HL-60 (cell line): ENCODE measurements around the gene IGFALS.

ENCODE experiments used
- DNase-seq, 2 experiments: peaks; one replicate each; pipeline ENCODE4 v3.0.0-alpha.2; 2010 to 2020; ENCODE audit warnings: low read depth in 1 of 2, low spot score in 1 of 2
- H3K27ac ChIP-seq: fragments of 250-450 bp; sonication (Bioruptor Pico); replicated peaks from 2 replicates; pipeline ENCODE4 v1.5.1; 2020; ENCODE audit warnings: mild to moderate bottlenecking, moderate library complexity
- H3K27me3 ChIP-seq: fragments of 250-450 bp; sonication (Bioruptor Pico); 2 replicates; pipeline ENCODE4 v1.5.1; 2021; ENCODE audit warnings: mild to moderate bottlenecking, moderate library complexity; ENCODE audit not compliant: insufficient read depth, poor library complexity, severe bottlenecking
- H3K4me3 ChIP-seq: replicated peaks from 2 replicates; pipeline ENCODE4 v1.5.1; 2011; ENCODE audit warnings: mild to moderate bottlenecking, control low read depth, low read length; ENCODE audit not compliant: insufficient read depth
- CTCF ChIP-seq: IDR thresholded peaks from one replicate; pipeline ENCODE4 v1.5.1; 2011; ENCODE audit warnings: low read length, control low read depth, inconsistent platforms; ENCODE audit not compliant: insufficient read depth
- GABPA ChIP-seq: IDR thresholded peaks from 2 replicates; pipeline ENCODE4 v1.6.1; 2012; ENCODE audit warnings: low read depth
- POLR2AphosphoS5 ChIP-seq: IDR thresholded peaks from 2 replicates; pipeline ENCODE4 v1.6.1; 2012; ENCODE audit warnings: low read depth
- REST ChIP-seq: IDR thresholded peaks from 2 replicates; pipeline ENCODE4 v1.6.1; 2012; ENCODE audit warnings: low read depth; ENCODE audit not compliant: insufficient replicate concordance
- SPI1 ChIP-seq: IDR thresholded peaks from 2 replicates; pipeline ENCODE4 v1.6.1; 2012; ENCODE audit warnings: low read depth, mild to moderate bottlenecking, borderline replicate concordance

Gene IGFALS

GRCh38 chr16:1794908-1795666 lies 1.6 kb upstream of the IGFALS start:
- Histone ChIP-seq H3K27me3 (no peaks in the 10 kb centered on the region), H3K4me3 (no peak overlapping the region), H3K27ac (no peak overlapping the region)
- no peak for DNase-seq
- TF ChIP-seq CTCF (no peak), GABPA (no peak), POLR2AphosphoS5 (no peak), SPI1 (no peak), REST (no peak)

DNA sequence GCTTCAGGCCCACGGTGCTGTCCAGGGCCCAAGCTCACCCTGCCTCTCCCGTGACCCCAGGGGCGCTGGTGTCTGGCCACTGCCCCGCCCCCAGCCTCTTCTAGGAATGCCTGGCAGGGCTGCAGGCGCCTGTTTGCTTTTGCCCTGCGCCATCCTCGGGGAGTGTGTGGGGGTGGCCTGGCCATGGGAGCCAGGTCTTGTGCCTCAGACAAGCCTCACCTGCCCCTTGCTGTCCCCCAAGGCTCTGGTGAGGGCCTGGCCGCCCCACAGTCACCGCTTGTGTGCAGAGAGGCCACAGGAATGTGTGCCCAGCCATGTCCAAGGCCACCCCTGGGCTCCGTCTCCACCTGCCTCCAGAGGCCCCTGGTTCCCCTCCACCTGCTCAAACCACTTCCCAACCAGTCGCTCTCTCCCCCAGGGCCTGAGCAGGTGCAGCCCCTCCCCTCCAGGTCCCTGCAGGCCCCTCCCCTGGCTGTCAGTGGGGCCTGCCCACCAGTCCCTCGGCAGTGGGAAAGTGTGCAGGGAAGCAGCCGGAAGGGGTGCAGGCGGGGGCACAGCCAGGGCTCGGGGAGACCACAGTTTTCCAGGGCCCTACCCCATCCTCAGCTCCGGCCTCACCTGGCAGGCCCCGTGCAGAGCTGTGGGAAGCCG lies 841 bp upstream of the IGFALS start:
- DNase-seq, result no peak
- no peak for TF ChIP-seq REST
- no peak for TF ChIP-seq POLR2AphosphoS5
- no peak for TF ChIP-seq GABPA
- no peak for TF ChIP-seq SPI1
- TF ChIP-seq CTCF, result no peak
- H3K4me3 ChIP-seq, result no peak overlapping the region

GRCh38 chr16:1792836-1793577 lies 498 bp downstream of the IGFALS start:
- Histone ChIP-seq H3K4me3 (no peak overlapping the region), H3K27me3 (no peaks in the 10 kb centered on the region), H3K27ac (no peak overlapping the region)
- DNase-seq, result no peak
- no peak for TF ChIP-seq POLR2AphosphoS5
- no peak for TF ChIP-seq GABPA
- TF ChIP-seq CTCF, result no peak
- no peak for TF ChIP-seq SPI1
- TF ChIP-seq REST, result no peak

More for the DNA sequence above, 841 bp upstream of the IGFALS start:
- no peak overlapping the region for H3K27ac ChIP-seq
- no peaks in the 10 kb centered on the region for H3K27me3 ChIP-seq
